AG20443 (cell line): ENCODE measurements around the gene GAP43.

Experiments used
- DNase-seq: peaks from one replicate; pipeline ENCODE4 v3.0.0; 2012; ENCODE audit warnings: low spot score, mixed read lengths

GAP43 gene, protein sequence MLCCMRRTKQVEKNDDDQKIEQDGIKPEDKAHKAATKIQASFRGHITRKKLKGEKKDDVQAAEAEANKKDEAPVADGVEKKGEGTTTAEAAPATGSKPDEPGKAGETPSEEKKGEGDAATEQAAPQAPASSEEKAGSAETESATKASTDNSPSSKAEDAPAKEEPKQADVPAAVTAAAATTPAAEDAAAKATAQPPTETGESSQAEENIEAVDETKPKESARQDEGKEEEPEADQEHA

DNA sequence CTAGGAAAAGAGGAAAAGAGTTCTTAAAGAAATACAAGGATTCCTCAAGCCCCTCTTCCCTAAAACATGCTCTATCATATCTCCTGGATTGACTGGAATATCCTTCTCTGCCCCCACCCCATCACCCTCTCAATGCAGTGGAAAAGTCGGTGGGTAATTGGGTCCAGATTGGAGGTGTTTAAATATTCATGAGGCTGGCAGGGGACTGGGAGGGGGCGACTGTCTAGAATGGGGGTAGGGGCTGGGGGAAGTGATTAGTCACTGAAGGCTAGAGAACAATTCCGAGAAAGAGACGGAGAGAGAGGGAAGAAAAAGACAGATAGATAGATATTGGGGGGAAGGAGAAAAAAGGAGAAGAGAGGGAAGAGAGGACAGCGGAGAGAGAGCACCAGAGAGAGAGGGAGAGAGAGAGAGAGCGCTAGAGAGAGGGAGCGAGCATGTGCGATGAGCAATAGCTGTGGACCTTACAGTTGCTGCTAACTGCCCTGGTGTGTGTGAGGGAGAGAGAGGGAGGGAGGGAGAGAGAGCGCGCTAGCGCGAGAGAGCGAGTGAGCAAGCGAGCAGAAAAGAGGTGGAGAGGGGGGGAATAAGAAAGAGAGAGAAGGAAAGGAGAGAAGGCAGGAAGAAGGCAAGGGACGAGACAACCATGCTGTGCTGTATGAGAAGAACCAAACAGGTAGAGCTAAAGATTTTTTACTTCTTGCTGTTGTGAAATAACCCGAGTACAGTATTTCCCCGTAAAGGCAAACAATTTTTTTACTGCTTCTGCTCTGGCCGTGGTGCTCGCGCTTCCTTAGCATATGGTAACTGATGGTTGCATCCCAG lies at the start of gene GAP43:
TSS of gene GAP43 (plus strand) at position 467 of the 825 bp plus-strand sequence. CDS start at position 647, 180 bp downstream.
- peak; percentile 79 for DNase-seq

DNA sequence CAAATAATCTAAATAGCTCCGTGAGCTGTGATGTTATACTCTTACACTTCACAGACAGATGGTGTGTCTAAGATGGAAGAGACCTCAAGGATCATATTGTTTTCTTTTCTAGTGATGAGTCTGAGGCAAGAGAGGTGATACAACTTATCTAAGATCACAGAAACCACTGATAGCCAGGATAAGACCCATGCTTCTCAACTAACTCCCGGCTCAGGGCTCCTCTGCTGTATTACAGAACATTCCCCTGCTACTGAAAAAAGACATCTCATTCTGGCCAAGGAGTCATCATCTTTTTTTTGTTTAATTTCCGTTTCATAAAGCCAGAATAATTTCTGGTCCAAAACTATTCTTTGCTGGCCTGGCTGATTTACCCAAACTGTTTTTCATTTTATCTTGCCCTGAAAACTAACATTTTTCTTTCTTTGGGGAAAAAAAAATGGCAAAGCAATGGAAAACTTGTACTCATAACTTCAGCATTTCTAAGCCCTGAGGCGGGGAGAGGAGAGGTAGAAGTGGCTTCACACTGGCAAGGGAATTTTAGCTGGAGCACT lies 46.9 kb upstream of the GAP43 start:
- no peak for DNase-seq

DNA sequence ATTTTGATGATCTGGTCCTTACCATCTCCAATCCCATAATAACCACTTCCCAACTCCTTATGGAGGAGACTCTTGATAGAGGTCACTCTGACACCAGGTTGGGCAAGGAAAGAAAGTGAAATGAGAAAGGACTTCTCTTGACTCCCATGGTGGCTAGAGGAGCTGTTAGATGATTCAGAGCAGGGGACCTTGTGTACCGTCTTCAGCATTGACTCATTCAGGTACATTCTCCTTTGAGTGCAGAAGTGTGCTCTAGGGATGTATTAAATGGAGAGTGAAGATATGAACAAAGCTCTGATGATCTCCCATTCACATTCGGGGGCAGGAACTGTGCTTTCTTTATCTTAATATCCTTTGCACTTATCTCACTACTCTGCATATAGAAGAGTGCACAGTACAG lies 46.3 kb upstream of the GAP43 start:
- DNase-seq, result no peak

DNA sequence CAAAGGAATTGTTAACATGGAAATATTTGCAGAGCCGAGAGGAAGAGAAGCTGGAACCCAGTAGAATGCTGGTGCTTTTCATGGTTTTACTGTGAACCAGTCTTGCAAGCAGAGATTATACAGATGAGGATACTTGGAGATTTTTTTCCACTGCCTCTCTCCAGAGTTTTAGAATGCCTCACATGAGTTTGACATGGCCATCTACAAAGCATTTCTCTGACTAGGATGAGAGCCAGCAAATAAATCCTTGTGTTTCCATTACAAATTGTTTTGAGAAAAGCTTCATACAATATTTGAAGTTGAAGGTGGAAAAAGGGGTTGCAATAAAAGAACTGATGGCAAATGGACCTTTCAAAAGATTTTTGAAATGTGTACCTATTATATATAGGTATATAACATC lies 45.0 kb upstream of the GAP43 start:
- DNase-seq, result no peak

DNA sequence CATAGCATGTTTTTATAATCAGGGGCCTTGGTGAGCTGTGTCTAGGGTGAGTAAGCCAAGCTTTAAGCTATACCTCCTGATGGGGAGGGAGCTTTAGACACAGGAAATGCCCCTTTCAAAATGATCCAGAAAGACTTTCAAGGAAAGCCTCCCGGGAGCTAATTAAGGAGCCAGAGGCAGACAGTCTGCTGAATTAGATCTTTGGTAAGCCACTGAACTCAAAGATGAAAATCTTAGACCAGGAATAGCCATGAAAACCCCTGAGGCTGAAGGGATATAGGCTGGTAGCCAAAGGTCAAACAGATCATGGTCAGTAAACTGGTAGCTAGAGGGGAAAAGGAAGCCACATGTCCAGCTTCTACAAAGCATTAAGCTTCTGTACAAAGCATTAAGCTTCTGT lies 42.7 kb upstream of the GAP43 start:
- DNase-seq, result no peak

DNA sequence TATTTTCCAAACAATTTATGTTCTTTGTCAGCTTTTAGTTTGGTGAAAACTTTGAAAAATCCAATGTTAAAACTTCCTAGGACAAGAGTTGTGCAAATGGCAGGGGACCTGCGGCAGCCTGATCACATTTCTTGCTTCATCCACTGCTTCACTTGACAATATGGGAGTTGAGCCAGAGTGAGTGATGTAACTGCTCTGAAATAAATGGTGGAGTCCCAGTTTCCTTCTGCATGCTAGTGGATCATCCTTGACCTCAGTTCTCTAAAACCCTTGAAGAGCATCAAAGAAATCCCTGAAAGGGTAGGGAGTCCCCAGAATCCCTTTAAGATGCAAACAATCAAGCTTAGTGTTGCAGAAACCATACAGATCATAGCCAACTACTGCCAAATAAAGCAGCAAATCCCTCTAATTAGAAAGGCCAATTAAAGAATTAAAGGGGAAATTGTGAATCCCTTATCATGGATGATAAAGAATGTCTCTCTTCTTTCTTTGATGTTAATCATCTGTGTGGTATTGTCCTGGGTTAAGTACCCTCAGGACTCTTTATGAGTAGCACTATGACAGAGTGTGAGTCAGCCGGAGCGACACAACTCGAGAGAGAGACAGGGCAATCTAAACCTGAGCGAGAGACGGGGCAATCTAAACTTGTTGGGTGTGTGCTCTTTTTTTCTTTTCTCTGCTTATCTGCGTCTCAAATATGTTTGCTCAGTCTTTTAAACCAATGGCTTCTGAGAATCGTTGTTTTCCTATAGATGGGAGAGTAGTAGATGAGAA lies 41.8 kb upstream of the GAP43 start:
- DNase-seq, result peak; percentile 17

DNA sequence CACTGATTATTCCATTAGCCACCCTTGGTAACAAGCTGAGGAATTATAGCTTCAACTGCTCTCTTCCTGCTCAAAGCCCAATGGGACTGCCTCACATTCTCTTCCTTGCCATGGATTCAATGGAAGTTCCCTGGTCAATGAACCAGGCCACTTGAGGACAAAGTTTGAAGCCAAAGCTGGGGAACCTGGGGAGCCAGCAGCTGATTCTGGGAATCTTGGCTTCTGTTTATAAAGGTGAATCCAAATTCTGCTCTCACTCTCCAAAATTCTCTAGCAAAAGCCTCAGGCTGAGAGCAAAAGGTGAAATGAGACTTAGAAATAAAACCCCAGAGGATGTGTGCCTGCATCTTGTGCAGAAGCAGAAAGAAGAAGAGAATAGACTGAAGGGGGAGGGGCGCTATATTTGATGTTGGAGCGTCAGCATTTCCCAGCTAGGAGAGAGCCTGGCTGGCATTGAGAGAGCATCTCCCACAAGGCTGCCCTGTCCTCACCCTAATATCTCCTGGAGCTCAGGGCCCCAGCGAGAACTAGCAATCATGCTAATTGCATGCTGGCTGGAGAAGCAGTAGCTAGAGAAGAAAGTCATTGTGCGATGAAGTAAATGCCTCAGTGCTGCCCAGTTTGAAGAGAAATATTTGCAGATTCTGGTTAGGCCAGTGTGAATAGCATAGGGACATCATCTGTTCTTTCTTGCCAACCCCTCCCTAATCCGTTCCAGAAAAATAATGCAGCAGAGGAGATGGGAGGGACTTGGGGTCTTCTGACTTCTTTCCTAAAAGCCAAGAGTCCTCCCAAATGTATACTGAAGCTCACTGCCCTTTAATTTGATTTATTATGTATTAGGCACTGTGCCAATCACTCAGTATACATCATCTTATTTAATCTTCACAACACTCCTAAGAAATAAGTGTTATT lies 34.9 kb upstream of the GAP43 start:
- DNase-seq, result no peak

DNA sequence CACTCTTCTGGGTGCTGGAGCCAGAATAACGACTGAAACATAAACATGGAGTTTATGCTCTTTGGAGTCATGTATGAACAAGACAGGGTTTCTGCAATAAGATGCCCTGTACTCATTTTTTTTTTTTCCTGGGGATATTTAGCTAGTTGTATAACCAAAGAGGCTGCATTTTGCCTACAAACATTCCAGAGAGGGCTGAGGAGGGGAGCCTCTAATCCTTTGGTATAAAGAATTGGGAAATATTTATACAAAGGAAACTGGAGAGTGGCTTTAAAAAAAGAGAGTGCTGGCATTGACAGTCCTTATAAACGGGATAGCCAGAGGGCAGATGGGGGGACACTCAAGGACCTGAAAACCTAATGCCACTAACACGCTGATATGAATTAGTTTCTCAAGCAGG lies 32.4 kb upstream of the GAP43 start:
- DNase-seq, result no peak

DNA sequence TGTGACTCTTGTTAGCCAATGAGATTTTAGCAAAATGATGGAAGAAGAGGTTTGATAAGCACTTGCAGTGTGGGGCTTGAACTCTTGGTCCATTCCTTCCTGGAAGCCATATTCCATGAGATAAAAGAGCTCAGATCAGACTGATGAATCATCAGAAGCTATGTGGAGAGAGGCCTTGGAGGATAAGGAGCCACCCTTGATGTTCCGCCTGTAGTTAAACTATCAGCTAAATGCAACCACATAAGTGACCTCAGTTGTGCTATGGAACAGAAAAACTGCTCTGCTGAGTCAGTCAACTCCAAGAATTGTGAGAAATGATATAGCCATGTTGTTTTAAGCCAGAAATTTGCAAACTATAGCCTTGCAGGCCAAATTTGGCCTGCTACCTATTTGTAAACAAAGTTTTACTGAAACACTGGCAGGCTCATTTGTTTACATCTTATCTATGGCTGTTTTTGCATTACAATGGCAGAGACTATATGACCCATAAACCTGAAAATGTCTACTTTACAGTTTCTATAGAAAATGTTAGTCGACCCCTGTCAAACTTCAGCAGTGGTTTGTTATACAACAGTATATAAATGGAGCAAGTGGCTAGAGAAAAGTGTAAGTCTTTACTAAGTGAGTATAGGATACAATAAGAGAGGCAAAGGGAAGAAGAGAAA lies 27.6 kb upstream of the GAP43 start:
- no peak for DNase-seq

DNA sequence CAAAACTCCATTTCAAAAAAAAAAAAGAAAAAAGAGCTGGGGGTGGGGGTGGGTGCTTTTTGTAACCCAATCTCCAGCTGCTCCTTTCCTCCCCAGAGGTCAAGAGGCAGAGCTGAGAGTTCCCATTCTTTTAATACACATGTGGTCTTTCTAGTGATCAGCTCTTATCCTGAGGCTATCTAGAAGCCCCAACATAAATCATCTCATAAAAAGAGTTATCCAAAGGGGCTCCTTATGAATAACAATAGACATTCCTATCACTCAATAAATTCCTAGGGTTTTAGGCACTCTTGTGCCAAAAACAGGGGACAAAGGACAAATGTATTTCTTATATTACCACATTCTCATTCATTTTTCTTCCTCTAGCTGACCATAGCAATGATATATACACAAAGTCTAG lies 25.1 kb upstream of the GAP43 start:
- no peak for DNase-seq

DNA sequence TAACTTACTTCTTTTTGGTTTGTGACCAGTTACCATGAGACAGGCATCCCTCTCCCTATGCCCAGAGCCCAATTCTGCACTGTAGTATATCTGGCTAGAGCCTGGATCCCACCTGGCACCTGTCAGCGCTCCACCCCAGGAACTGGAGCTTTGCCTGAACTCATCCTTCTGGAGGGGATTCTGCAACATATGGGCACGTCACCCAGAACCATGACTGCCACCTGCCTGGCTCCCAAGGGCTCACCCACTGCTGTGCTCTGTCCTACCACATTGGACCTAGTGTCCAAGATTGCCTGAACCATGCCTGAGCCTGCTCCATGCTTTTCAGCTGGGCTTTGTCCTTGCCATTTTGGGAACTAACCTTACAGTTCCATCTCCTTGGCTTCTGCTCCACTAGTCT lies 21.1 kb upstream of the GAP43 start:
- DNase-seq, result no peak

DNA sequence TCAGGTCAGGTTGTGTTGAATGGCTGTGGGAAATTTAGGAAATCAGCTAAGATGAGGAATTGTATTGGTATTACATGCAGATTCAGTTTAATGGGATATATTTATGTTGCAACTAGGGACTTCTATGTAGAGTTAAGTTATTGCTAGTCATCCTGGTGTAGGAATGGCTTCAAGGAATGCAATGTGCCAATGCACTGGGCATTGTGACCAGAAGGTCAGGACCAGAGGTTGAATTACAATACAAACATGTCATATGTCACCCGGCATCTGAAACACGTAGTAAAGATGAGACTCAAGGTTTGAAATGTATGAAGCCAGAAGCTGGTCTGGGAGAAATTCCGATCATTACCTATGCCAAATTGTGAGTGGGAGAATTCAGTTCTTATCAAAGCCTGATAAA lies 11.7 kb upstream of the GAP43 start:
- DNase-seq, result no peak

DNA sequence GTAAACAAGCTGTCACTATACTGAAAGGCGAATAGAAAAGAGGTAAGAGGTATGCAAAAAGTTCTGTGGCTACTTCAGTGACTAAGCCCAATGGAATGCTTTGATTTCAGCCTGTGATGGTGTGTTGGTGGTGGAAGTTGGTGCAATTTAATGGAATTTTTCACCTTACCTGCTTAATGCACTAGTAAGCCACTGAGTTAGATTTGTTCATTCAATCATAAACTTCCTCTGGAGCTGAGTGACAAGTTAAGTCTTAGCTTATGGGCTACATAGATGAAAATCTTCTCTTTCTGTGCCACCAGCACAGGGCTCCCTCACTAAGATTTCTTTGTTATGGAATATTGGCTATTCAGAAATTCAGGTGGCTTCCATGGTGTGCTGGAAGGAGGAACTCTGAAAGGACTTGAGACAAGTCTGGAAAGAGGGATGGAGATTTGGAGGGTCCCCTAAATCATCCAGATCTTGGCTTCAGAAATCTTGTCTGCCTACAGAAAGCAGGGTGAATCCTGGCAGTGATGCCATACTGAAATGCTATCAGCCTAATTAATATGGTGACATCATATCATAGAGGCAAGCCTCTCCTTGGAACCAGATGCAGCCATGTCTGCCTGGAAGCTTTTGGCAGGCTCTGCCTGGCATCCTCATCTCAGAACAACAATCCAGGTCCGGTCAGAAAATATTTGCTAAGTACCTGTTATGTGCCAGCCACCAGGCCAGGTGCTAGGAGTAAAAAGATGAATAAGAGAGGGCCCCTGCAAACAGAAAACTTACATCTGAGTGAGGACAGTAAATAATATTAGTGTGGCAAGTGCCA lies 8.1 kb upstream of the GAP43 start:
- DNase-seq, result no peak

DNA sequence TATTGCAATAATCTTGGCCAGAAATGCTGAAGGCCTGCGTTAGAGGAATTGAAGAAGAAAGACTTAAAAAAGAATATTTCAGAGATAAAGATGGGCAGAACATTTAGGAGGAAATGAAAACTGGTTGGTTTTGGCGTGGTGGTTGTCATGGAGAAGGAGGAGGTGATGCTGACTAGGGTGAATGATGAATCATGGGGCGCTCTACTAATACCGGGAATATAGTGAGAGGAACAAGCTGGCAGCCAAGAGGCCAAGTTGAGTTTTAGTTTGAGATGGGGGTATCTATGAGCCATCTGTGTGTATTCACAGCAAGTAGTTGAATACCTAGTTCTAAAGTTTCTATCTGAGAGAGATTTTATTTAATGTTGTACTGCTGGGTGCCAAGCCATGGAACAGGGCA lies 6.8 kb upstream of the GAP43 start:
- DNase-seq, result no peak

DNA sequence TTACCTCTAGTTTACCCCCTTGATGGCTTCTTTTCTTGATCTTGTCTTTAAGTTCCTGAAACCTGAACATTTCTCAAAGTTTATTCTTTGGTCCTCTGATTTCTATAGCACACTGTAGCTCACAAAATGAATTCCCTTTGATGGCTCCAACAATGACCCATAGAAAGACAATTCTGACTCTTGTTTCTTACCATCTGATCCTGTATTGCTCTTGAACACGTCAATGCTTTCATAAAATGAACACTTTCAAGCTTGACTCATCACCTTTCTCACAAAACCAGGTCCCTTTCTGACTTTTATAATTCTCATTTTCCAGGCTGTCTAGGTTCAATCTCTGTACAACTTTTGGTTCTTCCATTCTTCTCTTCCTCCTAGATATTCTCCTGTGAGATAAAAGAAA lies 5.7 kb upstream of the GAP43 start:
- DNase-seq, result no peak

DNA sequence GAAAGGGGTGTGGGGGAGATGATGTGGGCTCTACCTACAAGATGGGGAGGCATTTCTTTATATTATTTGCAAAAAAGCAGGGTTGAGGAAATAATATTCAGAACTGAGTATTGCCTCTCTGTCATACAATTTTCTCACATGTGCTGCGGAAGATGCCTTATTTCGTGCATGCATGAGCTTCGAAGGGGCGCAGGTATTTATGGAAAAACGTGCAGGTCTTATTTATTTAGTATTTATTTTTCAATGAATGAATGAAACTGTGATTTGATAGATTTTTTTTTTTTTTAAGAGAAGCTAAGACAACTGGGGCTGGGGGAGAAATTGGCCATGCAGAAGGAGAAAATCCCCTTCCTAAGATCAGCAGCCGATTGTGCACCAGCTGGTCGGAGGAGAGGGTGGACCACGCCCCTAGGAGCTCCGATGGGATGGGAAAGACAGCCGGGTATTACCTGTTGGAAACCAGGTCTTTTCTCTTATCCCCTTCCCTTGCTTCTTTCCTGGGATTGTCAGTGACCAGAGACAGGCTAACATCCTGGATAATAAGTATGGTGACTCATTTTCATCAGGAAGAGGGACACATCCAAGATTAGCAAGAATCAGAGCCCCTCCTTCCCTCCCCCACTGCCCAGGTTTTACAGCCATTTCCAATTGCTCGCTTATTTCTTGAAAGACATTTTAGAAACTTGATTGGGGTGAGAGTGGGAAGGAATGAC lies 875 bp downstream of the GAP43 start:
- no peak for DNase-seq

DNA sequence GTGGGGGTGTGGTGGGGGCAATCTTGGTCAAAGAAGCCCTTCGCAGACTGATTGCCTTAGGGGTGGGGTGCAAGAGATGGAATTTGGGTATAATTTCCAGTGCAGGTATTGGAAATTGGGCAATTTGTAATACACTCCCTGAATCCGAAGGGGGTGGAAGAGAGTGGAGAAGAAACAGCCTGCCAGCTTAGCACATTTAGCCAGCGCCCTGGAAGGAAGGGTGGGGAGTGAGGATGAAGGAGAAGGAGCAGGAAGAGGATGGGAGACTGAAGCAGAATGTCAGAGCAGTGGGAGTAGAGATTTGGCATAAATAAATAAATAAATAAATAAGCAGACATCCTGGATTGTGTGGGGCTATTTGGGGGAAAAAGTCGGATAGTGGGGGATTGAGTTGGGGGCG lies 1.6 kb downstream of the GAP43 start:
- DNase-seq, result no peak

DNA sequence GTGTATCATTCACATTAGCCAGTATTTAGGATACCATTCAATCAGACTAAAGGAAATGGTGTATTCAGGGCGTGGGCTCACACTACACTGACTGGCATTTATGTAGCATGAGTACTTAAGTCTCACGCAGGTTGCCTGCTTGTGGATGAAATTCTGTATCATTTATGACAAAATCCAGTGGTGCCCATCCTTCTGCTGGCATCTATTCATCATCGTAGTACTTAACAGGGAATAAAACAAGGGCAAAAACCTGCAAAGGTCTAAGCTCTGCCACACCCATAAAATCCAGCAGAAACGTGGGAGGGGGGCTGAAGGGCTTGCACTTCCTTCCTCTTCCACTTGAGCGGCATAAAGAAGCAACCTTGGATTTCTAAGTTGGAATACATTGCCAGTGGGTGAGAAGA lies 2.7 kb downstream of the GAP43 start:
- DNase-seq, result no peak

DNA sequence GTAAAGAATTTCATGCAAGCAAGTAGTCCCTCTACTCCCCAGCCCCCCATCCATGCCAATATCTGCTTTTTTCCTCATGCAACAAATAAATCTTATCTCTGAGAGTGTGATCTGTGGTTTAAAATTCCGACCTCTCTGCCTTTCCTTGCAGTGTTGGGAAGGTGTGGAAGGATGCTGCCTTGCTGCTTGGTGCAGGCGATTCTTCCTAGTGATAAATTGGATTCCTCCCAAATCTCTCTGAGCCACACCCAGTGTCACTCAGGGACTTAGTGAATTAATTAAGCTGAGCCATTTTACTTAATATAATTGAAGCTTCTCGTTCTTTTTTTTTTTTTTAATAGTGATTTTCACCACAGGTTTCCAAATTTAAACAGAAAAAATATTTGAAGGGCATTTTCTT lies 3.4 kb downstream of the GAP43 start:
- DNase-seq, result no peak
